ENCODE data around the gene LEKR1.
A peak's percentile ranks its signal among the peaks of the same experiment; 100 is the strongest.

Gene LEKR1

DNA sequence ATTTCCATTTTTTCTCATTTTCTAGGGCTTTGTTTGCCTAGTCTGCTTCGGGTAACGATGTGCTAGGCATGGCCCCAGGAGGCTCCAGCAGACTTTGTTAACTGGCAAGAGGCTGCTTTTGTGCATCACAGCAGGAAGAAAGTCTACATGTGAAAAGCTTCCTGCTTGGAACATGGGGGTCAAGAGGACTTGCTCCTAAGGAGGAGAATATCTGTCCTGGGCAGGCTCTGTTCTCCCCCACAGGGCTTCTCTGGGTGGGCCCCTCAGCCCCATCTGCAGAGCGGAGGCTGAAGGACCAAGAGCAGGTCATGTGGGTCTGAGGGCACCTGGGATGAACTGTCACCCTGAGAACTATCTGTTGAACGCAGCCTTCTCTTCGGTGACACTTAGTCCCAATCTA, 239.0 kb downstream of the LEKR1 start:
- WGBS (ENCODE audit: insufficient coverage) = 100% methylated on average over 5 of the region's 5 CpGs
- CTCF ChIA-PET = interaction anchor here (0.8 to 1.1 kb wide), 2 partner anchors 12 to 32 kb away, joined by 3 read pairs; no protein-coding TSS in a partner anchor
- POLR2A ChIA-PET = no interaction called here

DNA sequence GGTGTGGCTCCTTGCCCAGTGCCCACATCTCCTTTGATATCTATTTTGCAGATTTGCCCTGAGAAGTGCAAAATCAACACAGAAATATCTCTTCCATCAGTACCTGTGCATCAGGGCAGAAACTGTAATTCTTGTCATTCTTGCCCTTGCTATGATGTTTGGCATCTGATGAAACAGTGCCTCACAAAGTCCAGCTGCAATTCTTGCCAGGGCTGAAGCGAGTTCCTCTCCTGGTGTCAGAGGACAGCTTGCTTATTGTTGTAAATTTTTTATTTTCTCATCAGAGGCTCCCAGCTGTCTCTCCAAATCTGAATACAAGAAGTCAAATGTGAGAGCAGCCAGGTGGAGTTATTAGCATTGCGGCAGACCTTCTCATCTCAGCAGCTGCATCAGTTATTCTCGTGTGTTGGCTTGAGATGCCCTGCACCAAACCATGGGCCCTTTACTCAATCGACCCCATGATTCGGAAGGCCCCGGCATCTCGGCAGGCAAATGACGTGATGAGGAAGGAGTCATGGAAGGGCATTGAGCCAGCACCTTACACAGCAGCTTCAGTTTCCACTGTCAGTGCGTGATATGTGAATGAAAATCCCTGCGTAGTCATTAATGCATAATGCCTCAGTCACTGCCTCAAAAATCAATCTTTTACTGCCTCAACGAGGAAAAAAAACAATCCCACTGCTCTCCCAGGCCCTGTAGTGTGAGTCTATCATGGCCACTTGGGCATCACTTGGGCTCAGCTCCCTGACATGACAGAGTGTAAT, 240.4 kb downstream of the LEKR1 start:
- no peak for DNase-seq
- ChIA-PET POLR2A (no interaction called here), CTCF (interaction anchor here (0.6 to 4.1 kb wide), 2 partner anchors 12 to 16 kb away, joined by 3 to 15 read pairs; no protein-coding TSS in a partner anchor)
- no peak overlapping the region for H3K27ac ChIP-seq (ENCODE audit: insufficient read depth in 1 of 2, low read depth in 1 of 2, low read length in 2 of 2, poor library complexity in 1 of 2, severe bottlenecking in 2 of 2)
- no peaks in the 10 kb centered on the region for H3K9me3 ChIP-seq (ENCODE audit: control extremely low read depth in 1 of 5, control insufficient read depth in 4 of 5, insufficient read depth in 2 of 5, low read depth in 1 of 5, low read length in 4 of 5)
- H3K27me3 ChIP-seq (replicated peaks in 2 of 5; ENCODE audit: control insufficient read depth in 4 of 5, insufficient read depth in 5 of 5, low read length in 4 of 5) = no peaks in the 10 kb centered on the region
- H3K36me3 ChIP-seq (ENCODE audit: control insufficient read depth in 4 of 4, insufficient read depth in 4 of 4, low read length in 3 of 4) = no peaks in the 10 kb centered on the region
- H3K4me3 ChIP-seq (ENCODE audit: control insufficient read depth in 1 of 7, extremely low read depth in 1 of 7, insufficient read depth in 4 of 7, low read depth in 2 of 7, low read length in 6 of 7) = no peak overlapping the region
- peaks cover 0 to 2% (median 0%) of the 10 kb centered on the region in 4 experiments for H3K4me1 ChIP-seq (ENCODE audit: control extremely low read depth in 1 of 4, control insufficient read depth in 4 of 4, insufficient read depth in 4 of 4, low read length in 3 of 4)
- WGBS (ENCODE audit: insufficient coverage) = 91% methylated on average over 11 of the region's 11 CpGs

More for the DNA sequence above, 239.0 kb downstream of the LEKR1 start:
- Histone ChIP-seq H3K36me3 (ENCODE audit: control insufficient read depth in 4 of 4, insufficient read depth in 4 of 4, low read length in 3 of 4) (no peaks in the 10 kb centered on the region), H3K4me1 (ENCODE audit: control extremely low read depth in 1 of 4, control insufficient read depth in 4 of 4, insufficient read depth in 4 of 4, low read length in 3 of 4) (peaks cover 0 to 2% (median 0%) of the 10 kb centered on the region in 4 experiments), H3K4me3 (ENCODE audit: control insufficient read depth in 1 of 7, extremely low read depth in 1 of 7, insufficient read depth in 4 of 7, low read depth in 2 of 7, low read length in 6 of 7) (no peak overlapping the region), H3K27me3 (replicated peaks in 2 of 5; ENCODE audit: control insufficient read depth in 4 of 5, insufficient read depth in 5 of 5, low read length in 4 of 5) (no peaks in the 10 kb centered on the region), H3K27ac (ENCODE audit: insufficient read depth in 1 of 2, low read depth in 1 of 2, low read length in 2 of 2, poor library complexity in 1 of 2, severe bottlenecking in 2 of 2) (no peak overlapping the region), H3K9me3 (ENCODE audit: control extremely low read depth in 1 of 5, control insufficient read depth in 4 of 5, insufficient read depth in 2 of 5, low read depth in 1 of 5, low read length in 4 of 5) (no peaks in the 10 kb centered on the region)
- no peak for DNase-seq

DNA sequence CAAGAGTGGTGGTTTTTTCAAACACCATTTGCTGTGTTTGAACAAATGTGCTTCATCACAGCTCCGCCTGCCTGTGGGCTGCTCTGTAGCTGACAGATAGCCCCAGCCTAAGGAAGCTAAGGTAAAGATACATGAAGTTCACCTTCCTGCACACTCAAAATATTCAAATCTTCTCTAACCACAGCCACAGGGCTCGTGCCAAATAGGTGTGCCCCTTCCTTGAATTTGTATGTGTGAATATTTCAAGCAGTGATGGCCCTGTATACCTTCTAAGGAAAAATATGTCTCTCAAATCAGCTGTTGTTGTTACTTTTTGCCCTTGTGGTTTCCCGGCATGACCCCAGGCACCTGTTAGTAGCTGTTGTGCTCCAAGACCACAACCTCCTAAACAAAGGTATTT, 241.0 kb downstream of the LEKR1 start:
- CTCF ChIA-PET = interaction anchor here (0.6 to 4.1 kb wide), 2 partner anchors 11 to 15 kb away, joined by 3 to 15 read pairs; no protein-coding TSS in a partner anchor
- peak in 2 of 3 donors; percentile 37 to 62 for DNase-seq
- POLR2A ChIA-PET = no interaction called here
- no peak overlapping the region for H3K27ac ChIP-seq (ENCODE audit: insufficient read depth in 1 of 2, low read depth in 1 of 2, low read length in 2 of 2, poor library complexity in 1 of 2, severe bottlenecking in 2 of 2)
- no peaks in the 10 kb centered on the region for H3K27me3 ChIP-seq (replicated peaks in 2 of 5; ENCODE audit: control insufficient read depth in 4 of 5, insufficient read depth in 5 of 5, low read length in 4 of 5)
- H3K36me3 ChIP-seq (ENCODE audit: control insufficient read depth in 4 of 4, insufficient read depth in 4 of 4, low read length in 3 of 4) = no peaks in the 10 kb centered on the region
- no peak overlapping the region for H3K4me3 ChIP-seq (ENCODE audit: control insufficient read depth in 1 of 7, extremely low read depth in 1 of 7, insufficient read depth in 4 of 7, low read depth in 2 of 7, low read length in 6 of 7)
- no CpG with 5 or more reads among the region's 3 CpGs for WGBS (ENCODE audit: insufficient coverage)
- H3K4me1 ChIP-seq (ENCODE audit: control extremely low read depth in 1 of 4, control insufficient read depth in 4 of 4, insufficient read depth in 4 of 4, low read length in 3 of 4) = peaks cover 0 to 2% (median 0%) of the 10 kb centered on the region in 4 experiments
- H3K9me3 ChIP-seq (ENCODE audit: control extremely low read depth in 1 of 5, control insufficient read depth in 4 of 5, insufficient read depth in 2 of 5, low read depth in 1 of 5, low read length in 4 of 5) = no peaks in the 10 kb centered on the region

DNA sequence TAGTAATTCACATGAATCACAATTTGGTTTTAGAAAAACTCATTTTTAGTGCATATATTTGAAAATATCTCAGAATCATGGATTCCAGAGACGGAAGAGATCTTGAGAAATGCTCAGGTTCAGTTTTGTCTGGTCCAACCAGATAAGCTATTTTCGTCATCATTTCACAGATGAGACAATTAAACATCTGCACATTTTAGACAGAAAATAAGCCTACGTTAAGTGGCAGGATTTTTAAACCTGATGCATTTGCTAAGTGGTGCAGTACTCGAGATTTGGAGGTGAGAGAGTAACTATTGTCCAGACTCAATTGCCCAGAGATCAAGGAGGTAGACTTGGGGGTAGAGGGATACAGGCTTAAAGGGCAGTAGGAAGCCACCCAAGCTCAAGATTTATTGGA, 243.3 kb downstream of the LEKR1 start:
- no peaks in the 10 kb centered on the region for H3K27me3 ChIP-seq (replicated peaks in 2 of 5; ENCODE audit: control insufficient read depth in 4 of 5, insufficient read depth in 5 of 5, low read length in 4 of 5)
- 96% methylated on average over 4 of the region's 4 CpGs for WGBS (ENCODE audit: insufficient coverage)
- no peak overlapping the region for H3K4me3 ChIP-seq (ENCODE audit: control insufficient read depth in 1 of 7, extremely low read depth in 1 of 7, insufficient read depth in 4 of 7, low read depth in 2 of 7, low read length in 6 of 7)
- H3K4me1 ChIP-seq (ENCODE audit: control extremely low read depth in 1 of 4, control insufficient read depth in 4 of 4, insufficient read depth in 4 of 4, low read length in 3 of 4) = peaks cover 0 to 2% (median 0%) of the 10 kb centered on the region in 4 experiments
- no peaks in the 10 kb centered on the region for H3K9me3 ChIP-seq (ENCODE audit: control extremely low read depth in 1 of 5, control insufficient read depth in 4 of 5, insufficient read depth in 2 of 5, low read depth in 1 of 5, low read length in 4 of 5)
- H3K36me3 ChIP-seq (ENCODE audit: control insufficient read depth in 4 of 4, insufficient read depth in 4 of 4, low read length in 3 of 4) = no peaks in the 10 kb centered on the region
- ChIA-PET CTCF (interaction anchor here (0.6 to 4.1 kb wide), 2 partner anchors 13 to 618 kb away, joined by 3 to 15 read pairs; no protein-coding TSS in a partner anchor), POLR2A (no interaction called here)
- peak in 1 of 3 donors; percentile 45 for DNase-seq
- no peak overlapping the region for H3K27ac ChIP-seq (ENCODE audit: insufficient read depth in 1 of 2, low read depth in 1 of 2, low read length in 2 of 2, poor library complexity in 1 of 2, severe bottlenecking in 2 of 2)

DNA sequence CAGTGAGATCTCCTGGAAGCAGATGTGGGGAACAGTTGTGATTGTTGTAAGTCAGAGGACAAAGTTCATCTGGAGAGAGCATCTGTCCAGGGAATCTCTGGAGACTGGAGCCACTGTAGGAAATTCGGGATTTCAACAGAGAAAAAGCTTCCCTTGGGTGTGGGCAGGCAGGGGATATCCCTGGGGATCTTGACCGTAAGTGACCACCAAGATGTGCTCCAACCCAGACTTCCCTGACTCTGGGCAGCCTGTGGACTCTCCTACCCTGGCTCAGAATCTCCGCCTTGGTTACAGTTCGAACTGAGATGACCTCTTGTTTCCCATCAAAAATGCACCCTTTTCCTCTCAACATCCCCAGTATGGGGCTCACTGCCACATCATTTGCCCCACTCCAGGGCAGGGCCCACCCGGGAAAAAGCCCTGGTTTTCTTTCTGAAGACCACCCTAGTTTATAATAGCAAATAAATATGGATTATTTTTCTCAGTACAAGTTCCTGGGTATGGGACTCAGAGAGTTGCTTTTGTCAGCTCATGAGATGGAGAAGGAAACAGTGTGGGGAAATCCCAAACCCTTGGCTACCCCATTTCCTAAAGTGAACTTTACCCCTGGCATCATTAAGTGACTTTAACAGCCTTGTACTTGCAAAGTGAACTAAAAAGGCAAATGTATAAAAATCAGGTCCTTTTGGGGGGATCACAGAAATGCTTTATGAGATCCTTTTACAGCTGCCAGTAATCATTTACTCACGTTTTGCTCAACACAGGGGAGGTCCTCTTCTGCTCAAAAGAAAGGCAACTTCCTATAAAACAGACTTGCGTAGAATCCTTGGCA, 243.9 kb downstream of the LEKR1 start:
- POLR2A ChIA-PET = no interaction called here
- 97% methylated on average over 6 of the region's 7 CpGs for WGBS (ENCODE audit: insufficient coverage)

DNA sequence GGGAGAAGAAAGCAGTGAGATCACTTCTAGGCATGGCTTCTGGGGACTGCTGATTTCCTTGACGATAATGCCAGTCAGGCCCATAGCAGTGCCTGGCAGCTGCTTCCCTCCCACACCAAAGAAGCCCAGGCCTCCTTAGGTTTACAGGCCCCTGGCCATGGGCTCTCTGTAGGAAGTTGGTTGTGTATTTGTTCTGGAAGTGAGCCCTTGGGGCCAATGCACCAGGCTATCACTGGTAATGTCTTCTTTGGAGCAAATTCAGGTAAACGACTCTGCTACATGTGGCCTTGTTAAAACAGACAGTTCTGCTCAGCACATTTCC, 244.5 kb downstream of the LEKR1 start:
- Histone ChIP-seq H3K27me3 (replicated peaks in 2 of 5; ENCODE audit: control insufficient read depth in 4 of 5, insufficient read depth in 5 of 5, low read length in 4 of 5) (no peaks in the 10 kb centered on the region), H3K36me3 (ENCODE audit: control insufficient read depth in 4 of 4, insufficient read depth in 4 of 4, low read length in 3 of 4) (no peaks in the 10 kb centered on the region), H3K27ac (ENCODE audit: insufficient read depth in 1 of 2, low read depth in 1 of 2, low read length in 2 of 2, poor library complexity in 1 of 2, severe bottlenecking in 2 of 2) (no peak overlapping the region), H3K4me1 (ENCODE audit: control extremely low read depth in 1 of 4, control insufficient read depth in 4 of 4, insufficient read depth in 4 of 4, low read length in 3 of 4) (peaks cover 0 to 1% (median 0%) of the 10 kb centered on the region in 4 experiments), H3K4me3 (ENCODE audit: control insufficient read depth in 1 of 7, extremely low read depth in 1 of 7, insufficient read depth in 4 of 7, low read depth in 2 of 7, low read length in 6 of 7) (no peak overlapping the region), H3K9me3 (ENCODE audit: control extremely low read depth in 1 of 5, control insufficient read depth in 4 of 5, insufficient read depth in 2 of 5, low read depth in 1 of 5, low read length in 4 of 5) (no peaks in the 10 kb centered on the region)
- POLR2A ChIA-PET = no interaction called here
- CTCF ChIA-PET = interaction anchor here (1.1 kb wide), 1 partner anchor 10 kb away, joined by 4 read pairs; no protein-coding TSS in a partner anchor
- DNase-seq = no peak
- 90% methylated on average over 2 of the region's 2 CpGs for WGBS (ENCODE audit: insufficient coverage)

More for the DNA sequence above, 243.9 kb downstream of the LEKR1 start:
- no peaks in the 10 kb centered on the region for H3K4me1 ChIP-seq (ENCODE audit: control extremely low read depth in 1 of 4, control insufficient read depth in 4 of 4, insufficient read depth in 4 of 4, low read length in 3 of 4)
- no peaks in the 10 kb centered on the region for H3K27me3 ChIP-seq (replicated peaks in 2 of 5; ENCODE audit: control insufficient read depth in 4 of 5, insufficient read depth in 5 of 5, low read length in 4 of 5)
- H3K36me3 ChIP-seq (ENCODE audit: control insufficient read depth in 4 of 4, insufficient read depth in 4 of 4, low read length in 3 of 4) = no peaks in the 10 kb centered on the region
- no peak overlapping the region for H3K4me3 ChIP-seq (ENCODE audit: control insufficient read depth in 1 of 7, extremely low read depth in 1 of 7, insufficient read depth in 4 of 7, low read depth in 2 of 7, low read length in 6 of 7)
- no peak for DNase-seq
- CTCF ChIA-PET = interaction anchor here (0.6 kb wide), 1 partner anchor 619 kb away, joined by 3 read pairs; no protein-coding TSS in a partner anchor
- no peak overlapping the region for H3K27ac ChIP-seq (ENCODE audit: insufficient read depth in 1 of 2, low read depth in 1 of 2, low read length in 2 of 2, poor library complexity in 1 of 2, severe bottlenecking in 2 of 2)
- no peaks in the 10 kb centered on the region for H3K9me3 ChIP-seq (ENCODE audit: control extremely low read depth in 1 of 5, control insufficient read depth in 4 of 5, insufficient read depth in 2 of 5, low read depth in 1 of 5, low read length in 4 of 5)

All from common myeloid progenitor, CD34-positive (primary cell).